GM19468 (cell line): Measurements from ENCODE around the gene TOM1L1.

Experiments
- ATAC-seq: cut with Tn5 transposase; IDR thresholded peaks from one replicate; pipeline ENCODE4 v1.9.1; 2021; ENCODE audit warnings: mild to moderate bottlenecking, moderate library complexity, moderate number of reproducible peaks; ENCODE audit not compliant: unreplicated experiment; ENCODE audit errors: extremely low read depth

The TOM1L1 gene

GRCh38 chr17:54980375-54980774, 79.7 kb downstream of the TOM1L1 start:
- ATAC-seq = no peak

GRCh38 chr17:54982399-54982798, 81.7 kb downstream of the TOM1L1 start:
- no peak for ATAC-seq

- no peak for ATAC-seq
These were observed 82.6 kb downstream of the TOM1L1 start for GRCh38 chr17:54983260-54983659.

GRCh38 chr17:54985476-54985875, 84.8 kb downstream of the TOM1L1 start:
- ATAC-seq = no peak

GRCh38 chr17:54990118-54990517, 89.5 kb downstream of the TOM1L1 start:
- ATAC-seq = no peak

GRCh38 chr17:54991567-54991966, 90.9 kb downstream of the TOM1L1 start:
- no peak for ATAC-seq

- ATAC-seq = no peak
These were observed 92.4 kb downstream of the TOM1L1 start for GRCh38 chr17:54992797-54993639.

GRCh38 chr17:54996441-54996840, 95.8 kb downstream of the TOM1L1 start:
- ATAC-seq = no peak

GRCh38 chr17:55002458-55002857, 101.8 kb downstream of the TOM1L1 start:
- ATAC-seq = no peak

GRCh38 chr17:55004484-55004883, 103.8 kb downstream of the TOM1L1 start:
- no peak for ATAC-seq

GRCh38 chr17:55005520-55005919, 104.9 kb downstream of the TOM1L1 start:
- no peak for ATAC-seq
